ENCODE measurements around the gene PSMD6.

The PSMD6 gene

GRCh38 chr3:63990733-63991132 is 32.6 kb downstream of the PSMD6 start:
- TF ChIP-seq CTCF (IDR thresholded peaks at IDR 0.05): no peak
- TF ChIP-seq ZFX (IDR thresholded peaks at IDR 0.05; ENCODE audit: borderline replicate concordance): no peak
- H3K27ac ChIP-seq: no peak overlapping the region

DNA sequence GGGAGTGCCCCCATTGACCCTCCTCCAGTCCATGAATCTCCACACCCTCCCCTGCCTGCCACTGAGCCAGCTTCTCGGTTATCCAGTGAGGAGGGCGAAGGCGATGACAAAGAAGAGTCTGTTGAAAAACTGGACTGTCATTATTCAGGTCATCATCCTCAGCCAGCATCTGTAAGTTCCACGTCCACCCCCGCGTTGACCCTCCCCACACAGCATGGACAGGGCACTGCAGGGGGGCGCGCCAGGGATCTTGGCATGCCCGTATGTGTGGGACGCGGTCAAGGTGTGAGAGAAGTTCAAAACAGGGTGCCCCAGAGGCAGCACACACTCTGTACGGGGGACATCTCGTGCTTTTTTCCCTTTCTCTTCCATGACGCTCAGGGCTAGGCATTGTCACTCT is 33.1 kb downstream of the PSMD6 start:
- no peak overlapping the region for H3K27ac ChIP-seq
- TF ChIP-seq CTCF (IDR thresholded peaks at IDR 0.05): no peak
- no peak for TF ChIP-seq ZFX (IDR thresholded peaks at IDR 0.05; ENCODE audit: borderline replicate concordance)

- TF ChIP-seq CTCF (IDR thresholded peaks at IDR 0.05): no peak
- TF ChIP-seq ZFX (IDR thresholded peaks at IDR 0.05; ENCODE audit: borderline replicate concordance): no peak
- no peak overlapping the region for H3K27ac ChIP-seq
Observed at GRCh38 chr3:63988943-63989342, 34.4 kb downstream of the PSMD6 start.

DNA sequence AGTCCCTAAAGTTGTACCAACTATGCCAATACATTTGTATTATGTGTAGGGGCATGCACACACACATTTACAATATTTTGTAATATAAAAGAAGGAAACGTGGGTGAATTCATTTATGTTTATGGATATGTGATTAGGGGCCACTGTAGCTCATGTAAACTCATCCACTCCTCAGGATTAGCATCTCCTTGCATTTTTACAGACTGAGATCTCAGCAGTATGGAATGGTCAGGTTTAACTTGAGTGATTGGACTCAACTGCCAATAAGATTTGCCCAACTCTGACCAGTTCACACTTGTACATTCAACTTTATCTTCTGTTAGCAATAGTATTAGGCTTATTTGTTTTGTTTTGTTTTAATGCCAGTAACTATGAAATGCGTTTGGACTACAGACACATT is 36.5 kb downstream of the PSMD6 start:
- no peak for TF ChIP-seq CTCF (IDR thresholded peaks at IDR 0.05)
- TF ChIP-seq ZFX (IDR thresholded peaks at IDR 0.05; ENCODE audit: borderline replicate concordance): no peak
- no peak overlapping the region for H3K27ac ChIP-seq

DNA sequence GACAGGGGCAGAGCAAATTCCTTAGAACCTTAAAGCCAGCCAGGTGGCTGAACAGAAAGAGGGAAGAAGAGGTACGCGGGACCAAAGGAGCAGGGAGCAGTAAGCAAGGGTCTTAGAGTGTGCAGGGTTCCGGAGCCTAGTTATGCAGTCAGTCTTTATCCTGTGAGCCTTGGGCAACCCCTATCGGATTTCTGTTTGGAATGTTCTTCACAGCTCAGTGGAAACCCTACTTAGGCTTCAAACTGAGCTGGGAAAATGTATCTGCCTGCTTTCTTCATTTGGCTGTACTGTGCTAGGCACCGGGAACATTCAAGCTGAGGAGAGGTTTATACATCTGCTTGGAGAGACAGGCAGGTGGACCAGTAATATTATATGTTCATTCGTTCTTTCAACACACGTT is 37.1 kb downstream of the PSMD6 start:
- H3K27ac ChIP-seq: no peak overlapping the region
- TF ChIP-seq ZFX (IDR thresholded peaks at IDR 0.05; ENCODE audit: borderline replicate concordance): no peak
- TF ChIP-seq CTCF (IDR thresholded peaks at IDR 0.05): no peak

DNA sequence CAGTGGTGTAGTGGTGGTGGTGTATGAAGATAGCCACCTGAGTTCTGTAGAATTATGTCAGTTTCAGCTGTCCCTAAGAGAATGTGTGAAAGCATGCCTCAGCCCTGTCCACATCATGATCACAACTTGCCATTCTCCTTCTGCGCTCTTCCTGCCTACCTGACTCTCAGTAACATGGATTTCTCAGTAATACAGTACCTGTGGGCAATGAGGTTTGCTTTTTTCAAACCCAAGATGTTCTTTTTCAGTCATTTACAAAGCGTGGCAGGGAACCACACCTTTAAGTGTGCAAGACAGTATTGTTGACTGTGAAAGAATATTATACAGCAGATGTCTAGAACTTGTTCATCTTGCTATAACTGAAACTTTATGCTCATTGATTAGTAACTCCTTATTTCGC is 38.9 kb downstream of the PSMD6 start:
- no peak for TF ChIP-seq ZFX (IDR thresholded peaks at IDR 0.05; ENCODE audit: borderline replicate concordance)
- no peak for TF ChIP-seq CTCF (IDR thresholded peaks at IDR 0.05)
- H3K27ac ChIP-seq: no peak overlapping the region

DNA sequence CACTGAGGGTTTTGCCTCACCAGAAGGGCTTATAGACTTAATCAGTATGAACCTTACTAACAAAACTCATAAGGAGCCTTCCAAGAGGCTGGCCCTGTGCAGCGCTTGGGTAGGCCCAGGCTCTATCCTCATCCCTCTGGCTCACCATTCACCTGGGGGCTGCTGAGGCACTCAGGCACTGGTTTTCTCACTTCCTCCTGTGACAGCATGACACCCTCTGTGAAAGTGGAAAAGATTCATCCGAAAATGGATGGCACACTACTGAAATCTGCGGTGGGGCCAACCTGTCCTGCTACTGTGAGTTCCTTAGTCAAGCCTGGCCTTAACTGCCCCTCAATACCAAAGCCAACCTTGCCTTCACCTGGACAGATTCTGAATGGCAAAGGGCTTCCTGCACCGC is 41.3 kb downstream of the PSMD6 start:
- no peak overlapping the region for H3K27ac ChIP-seq
- TF ChIP-seq CTCF (IDR thresholded peaks at IDR 0.05) (no peak), ZFX (IDR thresholded peaks at IDR 0.05; ENCODE audit: borderline replicate concordance) (no peak)

Data from 22Rv1 (cell line).